LHCN-M2 (cell line): Measurements from ENCODE around the gene MAST4. TPM values are rescaled to one million over a fixed set of nuclear protein-coding genes. Genes with fewer than 3 reads are reported as not detected.

Source experiments
- DNase-seq: peaks from one replicate; pipeline ENCODE4 v3.0.0-alpha.2; 2012; ENCODE audit warnings: low read depth
- total RNA-seq: library from RNA; depleted of rRNA; stranded (reverse); fragments of >200 nt; gene quantifications from 2 replicates; pipeline ENCODE4 v1.2.3, GENCODE V29; 2014

Gene MAST4
- total RNA-seq, 1 experiment from 2014 or later: 10.7 TPM

DNA sequence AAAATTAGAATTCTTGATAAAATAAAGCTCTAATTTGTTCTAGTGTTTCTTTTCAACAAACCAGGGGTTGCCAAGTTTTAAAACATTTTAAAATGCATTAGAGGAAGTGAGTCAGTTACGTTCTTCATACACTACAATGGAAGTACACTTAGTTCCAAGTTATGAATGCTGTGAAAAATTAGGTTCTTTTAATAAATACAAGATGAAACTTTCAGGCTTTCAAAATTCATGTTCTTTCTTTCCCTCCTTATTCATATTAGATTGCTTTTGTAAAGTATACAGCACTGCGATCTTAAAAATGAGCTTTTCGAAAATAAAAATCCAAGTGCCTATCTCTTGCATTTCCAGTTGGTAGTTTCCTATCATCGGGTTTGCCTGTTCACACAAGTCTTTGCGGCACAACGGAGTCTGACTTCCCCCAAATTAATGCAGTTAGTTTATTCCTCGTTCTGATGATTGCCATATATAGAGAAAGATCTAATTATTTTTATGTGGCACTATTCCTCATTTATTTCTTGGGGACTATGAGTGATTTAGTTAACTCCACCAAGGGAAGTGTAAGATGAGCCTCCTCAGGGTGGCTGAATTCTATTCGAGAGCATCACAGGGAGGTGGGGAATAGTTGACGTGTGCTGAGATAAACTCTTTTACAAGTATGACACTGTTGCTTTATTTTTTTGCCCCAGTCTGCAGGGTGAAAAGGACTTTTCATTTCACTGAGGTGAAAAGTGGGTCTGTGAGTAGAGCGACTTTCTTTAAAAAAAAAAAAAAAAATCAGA, 362.2 kb downstream of the MAST4 start:
- DNase-seq: peak; percentile 75

DNA sequence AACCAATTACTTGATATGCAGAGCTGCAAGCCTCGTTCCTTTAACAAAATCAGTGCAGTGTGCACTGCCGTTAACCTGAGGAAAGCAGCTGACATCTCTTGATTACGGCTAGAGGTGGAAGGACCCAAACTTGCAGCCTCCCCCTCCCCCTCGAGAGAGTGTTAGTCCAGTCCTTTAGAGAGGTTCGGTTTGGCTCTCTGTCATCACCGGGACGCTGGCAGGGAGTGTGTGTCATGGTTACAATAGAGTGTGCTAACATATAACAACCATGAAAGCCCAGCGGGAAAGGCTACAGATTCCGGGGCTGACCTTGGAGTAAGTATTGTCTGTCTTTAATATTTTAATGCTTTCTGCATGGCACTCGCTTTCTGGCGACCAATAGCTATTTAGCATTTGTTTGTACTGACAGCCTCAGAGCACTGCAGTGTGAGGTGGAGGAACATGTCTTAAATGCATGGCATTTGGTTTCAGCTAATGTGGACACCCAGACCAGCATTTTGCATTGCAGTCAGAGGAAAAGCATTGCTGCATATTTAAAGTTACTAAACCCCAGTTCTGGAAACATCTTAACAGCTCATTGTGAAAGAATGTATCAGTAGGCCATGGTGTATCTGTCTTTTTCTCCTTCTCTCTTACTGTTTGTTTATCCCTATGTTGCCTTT, 362.9 kb downstream of the MAST4 start:
- peak; percentile 69 for DNase-seq

DNA sequence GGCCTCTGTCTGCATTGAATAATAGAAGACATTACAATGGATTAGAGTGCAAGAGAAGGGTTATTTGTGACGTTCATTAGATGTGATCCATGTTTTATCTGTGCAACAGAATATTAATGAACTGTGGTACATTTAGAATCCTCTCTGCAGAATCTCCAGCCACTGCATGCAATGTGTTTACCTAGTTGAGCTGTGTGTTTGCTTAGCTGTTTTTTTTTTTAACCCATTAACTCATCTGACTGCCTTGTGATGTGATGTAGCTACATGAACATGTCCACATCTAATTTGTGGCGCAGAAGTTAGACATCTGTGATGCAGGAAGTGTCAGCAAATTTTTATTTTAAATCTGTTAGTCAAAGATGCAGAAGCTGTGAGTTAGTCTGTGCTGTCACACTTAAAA, 363.5 kb downstream of the MAST4 start:
- peak; percentile 61 for DNase-seq

DNA sequence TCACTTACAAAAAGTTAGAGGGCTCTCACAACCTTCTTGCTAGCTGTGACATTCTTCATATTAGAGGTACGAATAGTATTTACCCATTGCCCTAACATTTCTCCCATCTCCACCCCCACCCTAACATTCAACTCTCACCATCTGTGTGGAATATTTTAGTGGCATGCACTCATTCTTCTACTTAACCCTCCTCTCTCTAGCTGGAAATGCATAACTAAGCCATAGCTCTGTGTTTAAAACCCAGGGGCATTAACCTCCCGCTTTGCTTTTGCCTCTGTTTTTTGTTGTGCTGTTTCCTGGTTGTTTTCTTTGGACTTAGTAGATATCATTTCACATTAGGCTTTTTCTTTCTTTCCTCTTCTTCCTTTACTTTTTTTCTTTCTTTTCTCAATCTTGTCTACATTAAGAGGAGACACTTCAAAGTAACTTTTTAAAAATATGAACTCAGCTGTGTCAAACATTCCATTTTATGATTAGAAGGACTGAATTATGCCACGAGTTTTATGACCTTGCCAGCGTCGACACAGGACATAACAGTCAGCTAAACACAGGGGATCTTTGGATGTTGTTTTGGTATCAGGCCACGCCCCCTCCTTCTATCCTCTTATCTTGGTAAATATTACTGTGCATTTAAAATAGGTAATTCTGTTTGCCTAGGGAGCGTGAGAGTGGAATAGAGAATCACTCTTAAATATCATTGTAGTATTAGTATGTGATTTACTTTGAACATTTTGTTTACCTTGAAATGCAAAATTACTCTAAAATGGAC, 364.4 kb downstream of the MAST4 start:
- DNase-seq: peak; percentile 29

DNA sequence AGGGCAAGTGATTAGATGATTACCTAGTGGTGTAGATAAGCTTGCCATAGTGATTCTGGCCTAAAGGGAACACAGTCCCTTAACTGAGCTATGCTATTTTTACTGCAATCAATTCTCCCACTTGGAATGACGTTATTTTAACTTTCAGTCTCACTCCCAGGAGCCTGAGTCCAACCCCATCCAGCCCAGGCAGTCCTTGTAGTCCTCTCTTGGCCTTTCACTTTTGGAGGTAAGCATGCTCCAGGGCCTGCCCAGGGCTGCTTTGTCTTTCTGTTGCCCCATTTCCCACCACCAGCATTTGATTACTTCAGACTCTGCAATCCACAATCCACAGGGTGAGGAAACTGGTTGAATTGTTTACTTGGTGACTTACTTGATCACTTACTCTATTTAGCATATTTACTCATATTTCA, 367.4 kb downstream of the MAST4 start:
- DNase-seq: peak; percentile 54

DNA sequence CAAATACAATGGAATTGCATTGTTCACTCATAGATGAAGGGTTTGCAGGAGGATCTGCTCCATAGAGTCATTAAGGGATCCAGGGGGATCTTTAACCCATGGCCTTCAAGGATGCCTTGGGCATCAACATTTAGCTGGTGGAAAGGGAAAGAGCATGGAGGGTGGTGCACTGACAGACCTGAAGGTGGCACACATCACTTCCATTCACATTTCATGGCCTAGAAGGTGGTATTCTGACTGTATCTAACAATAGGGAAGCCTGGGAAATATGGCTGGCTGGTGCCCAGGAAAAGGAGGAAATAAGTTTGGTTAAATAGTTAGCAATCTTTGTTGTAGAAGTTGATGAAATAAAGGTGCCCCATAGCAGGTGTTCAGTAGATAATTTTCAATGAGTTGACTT, 370.2 kb downstream of the MAST4 start:
- no peak for DNase-seq

DNA sequence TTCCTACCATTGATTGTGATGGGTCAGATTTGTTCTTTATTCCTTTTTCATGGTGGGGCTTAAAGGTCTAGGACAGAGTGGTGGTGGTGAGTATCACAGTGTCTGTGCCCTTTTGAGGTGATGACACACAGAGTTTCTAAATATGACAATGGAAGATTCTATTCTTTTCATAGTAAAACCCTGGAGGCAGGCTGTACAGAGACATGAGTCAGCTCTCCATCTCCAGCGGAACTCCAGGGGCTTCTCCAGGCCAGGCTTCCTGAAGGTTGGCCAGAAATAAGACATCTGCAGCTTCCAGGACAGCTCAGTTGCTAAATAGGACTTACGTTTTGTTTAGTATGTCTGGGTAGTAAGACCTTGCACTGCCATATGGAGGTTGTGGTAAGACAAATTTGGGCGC, 370.9 kb downstream of the MAST4 start:
- peak; percentile 34 for DNase-seq

DNA sequence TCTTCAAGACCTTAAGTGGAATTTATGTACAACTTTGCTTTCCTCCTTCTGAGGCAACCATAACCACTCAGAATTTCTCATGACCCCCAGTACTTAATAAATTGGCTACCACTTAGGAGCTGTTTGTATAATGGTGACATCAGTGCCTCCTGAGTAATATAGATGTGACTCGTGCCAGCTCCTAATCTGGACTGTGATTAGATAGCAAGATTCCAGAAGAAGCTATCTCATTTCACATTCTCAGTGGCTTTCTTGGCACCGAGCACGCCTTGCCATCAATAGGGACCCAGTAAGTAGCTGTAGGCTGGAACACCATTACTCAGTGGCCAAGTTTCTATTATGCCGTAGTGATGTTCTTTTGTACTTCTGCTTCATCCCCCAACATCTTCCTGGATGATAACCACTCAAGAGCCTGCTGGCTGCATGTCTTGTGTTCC, 371.7 kb downstream of the MAST4 start:
- DNase-seq: peak; percentile 26

DNA sequence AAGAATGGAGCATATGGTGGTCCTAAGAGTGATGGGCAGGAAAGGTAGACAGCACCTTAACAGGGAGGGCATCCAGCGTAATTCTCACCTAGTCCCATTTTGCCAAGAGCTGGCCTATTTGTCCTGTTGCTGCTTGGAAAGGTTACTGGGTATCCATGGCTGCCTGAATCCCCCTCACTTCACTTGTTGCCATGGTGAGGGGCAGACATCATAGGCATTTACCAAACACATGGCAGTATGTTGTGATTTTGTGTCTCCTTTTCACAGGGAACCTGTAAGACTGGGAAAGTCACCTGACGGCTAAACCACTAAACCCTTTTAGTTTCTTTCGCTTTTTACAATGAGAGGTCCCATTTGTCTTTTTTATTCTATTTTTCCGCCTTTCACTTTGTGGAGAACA, 373.3 kb downstream of the MAST4 start:
- no peak for DNase-seq

DNA sequence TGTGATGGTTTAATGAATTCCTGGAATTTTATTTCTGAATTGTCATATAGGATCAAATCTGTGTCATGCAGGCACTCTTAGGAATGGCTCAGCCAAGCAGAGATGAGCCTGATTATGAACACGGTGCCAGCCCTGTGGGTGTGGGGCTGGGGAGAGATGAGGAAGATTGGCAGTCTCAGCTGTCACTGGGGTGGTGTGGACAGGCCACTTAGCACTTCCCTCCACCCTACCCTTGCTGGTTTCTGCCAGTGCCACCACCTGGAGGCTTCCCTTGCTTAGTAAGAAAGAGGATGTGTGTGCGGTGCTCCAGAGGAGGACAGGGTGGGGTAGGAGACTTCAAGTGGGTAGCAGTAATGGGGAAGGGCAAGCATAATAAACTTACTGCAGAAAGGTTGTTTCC, 373.8 kb downstream of the MAST4 start:
- peak; percentile 43 for DNase-seq

DNA sequence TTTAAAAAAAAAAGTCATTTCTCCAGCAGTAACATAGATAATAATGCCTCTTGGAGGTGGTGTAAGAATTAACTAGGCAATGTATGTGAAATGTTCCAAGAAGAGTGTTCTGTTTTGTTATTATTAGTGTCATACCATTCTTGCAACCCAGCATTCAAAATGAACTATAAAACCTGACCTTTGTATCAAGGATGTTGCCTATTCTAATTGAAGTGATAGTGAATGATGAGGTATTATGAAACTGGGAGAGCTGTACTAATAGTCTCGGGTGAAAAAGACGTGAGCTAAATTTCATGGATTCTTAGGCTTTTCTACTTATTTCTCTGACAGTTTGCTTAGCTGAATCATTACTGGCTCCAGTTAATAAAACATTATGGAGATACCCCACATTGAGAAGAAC, 375.8 kb downstream of the MAST4 start:
- no peak for DNase-seq

DNA sequence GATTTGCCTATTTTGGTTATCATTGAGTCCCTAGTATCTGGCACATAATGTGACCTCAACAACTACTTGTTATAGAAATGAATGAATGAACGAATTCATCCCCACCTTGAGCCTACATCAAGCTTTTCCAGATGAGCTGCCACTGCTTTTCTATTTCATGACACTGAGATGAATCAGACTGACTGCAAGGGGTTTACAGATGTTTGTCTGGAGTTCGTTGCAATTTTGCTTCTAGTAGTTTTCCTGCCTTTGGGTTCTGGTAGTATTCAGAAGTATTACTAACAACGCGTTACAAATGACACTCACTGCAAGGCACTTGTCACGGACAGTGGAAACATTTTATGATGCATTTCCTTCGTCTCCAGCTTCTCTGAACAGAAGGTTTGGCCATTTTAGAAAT, 378.1 kb downstream of the MAST4 start:
- no peak for DNase-seq

DNA sequence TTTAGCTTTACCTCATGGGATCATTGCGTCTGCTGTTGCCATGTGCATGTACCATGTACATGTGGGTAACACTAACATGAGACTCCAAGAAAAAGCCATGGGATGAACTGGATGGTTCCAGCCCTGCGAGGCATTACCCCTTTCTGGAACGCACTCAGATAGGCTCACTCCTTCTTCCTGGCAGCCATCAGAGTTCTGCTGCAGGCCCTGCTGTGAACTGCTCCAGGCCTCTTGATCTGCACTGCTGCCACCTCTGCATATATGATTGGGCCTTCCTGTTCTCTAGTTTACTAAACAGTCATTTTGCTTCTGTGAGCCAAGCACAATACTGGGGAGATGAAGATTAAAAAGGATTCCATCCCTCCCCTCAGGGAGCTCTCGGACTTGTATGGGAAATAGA, 379.9 kb downstream of the MAST4 start:
- DNase-seq: no peak

DNA sequence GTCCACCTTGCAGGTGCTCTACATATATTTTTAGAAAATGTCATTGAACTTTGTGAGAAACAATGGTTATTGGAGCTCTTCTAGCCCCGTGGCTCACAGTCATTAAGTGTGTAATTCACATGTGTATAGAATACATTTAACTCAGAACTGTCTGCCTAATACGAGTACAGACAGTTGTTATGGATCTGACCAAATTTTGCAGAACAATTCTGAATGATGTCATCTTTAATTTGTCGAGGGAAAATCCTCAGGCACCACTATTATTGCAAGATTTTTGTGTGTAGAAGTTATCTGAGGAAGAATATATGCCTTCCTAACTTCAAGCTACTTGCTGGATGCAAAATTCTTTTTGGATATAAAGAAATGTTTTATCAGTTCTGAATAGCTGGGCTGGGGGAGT, 383.5 kb downstream of the MAST4 start:
- DNase-seq: no peak

DNA sequence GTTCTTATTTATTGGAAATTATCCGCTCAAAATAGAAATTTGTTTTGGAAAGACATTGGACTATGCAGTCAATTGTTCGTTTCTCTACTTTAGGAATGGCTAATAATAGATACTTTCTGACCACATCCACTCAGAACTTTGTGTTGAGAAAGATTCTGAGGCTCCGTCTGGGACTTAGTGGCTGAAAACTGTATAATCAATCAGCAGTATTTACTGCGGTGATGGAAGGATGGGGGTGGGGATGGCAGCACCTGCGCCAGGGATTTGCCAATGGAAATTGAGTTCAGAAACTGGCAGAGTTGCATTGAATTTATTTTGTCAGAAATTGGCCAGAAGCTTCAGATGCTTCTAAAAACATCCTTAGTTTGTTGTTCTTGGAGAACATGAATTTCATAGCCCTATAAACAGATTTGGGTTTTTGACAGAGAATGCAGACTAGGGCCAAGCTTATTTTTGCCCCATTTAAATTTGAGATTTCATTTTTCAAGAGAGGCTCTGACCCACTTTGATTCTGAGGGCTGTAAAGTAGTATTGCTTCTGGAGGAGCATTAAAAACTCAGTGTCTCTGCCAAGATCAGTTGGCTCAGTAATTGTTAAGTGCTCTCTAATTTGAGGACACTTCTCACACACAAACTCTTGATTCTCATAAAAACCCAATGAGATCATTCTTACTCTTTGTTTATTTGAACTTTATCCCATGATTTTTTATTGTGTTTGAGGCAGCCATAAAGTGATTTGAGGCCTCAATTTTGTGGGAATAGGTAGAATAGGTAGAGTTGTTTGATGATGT, 385.3 kb downstream of the MAST4 start:
- no peak for DNase-seq

DNA sequence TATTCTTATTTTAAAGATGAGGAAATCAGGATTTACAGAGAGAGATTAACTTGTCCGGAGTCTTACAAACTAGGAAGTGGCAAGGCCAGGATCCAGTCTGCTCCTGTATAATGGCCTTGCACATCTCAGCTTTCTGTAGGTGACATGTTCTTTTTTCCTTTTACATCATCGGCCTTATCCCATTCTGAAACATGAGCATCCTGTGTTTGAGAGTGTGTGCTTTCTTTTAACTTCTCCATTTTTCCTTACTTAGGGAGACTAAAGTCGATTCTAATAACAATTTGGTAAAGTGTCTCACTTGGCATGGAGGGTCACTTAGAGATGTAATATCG, 385.8 kb downstream of the MAST4 start:
- DNase-seq: no peak

DNA sequence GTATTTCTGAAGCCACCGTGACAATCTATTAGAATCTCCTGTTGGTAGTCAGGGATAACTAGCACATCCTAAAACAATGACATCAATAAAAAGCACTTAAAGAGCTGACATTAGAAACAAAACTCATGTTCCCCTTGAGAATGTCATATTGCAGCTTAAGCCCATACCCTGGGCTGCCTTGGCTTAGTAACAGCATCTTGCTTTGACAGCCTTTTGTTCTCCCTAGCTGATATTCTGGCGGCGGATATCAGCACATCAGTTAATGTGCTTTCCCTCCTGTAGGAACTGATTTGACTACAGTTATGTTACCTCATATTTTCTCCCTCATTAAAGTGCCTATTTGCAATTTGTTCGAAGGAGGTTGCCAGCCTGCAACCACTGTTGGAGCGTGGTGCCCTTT, 386.3 kb downstream of the MAST4 start:
- no peak for DNase-seq

DNA sequence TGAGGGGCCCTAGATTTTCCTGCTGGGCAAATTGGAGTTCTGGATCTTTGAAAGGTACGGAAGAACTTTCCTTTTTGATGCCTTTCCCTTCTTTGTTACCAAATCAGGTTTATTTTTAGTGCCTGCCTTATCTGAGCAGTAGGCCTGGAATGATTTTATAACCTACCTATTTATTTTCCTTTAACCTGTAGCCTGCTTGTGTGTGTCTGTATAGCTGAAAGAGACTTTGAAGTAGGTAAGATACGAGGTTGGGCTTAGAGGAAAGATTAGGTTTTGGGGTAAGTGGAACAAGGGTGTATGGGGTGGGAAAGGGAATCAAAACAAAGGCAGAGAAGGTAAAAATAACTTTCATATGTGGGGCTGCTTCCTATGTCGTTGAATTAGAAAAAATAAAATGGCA, 389.2 kb downstream of the MAST4 start:
- no peak for DNase-seq

DNA sequence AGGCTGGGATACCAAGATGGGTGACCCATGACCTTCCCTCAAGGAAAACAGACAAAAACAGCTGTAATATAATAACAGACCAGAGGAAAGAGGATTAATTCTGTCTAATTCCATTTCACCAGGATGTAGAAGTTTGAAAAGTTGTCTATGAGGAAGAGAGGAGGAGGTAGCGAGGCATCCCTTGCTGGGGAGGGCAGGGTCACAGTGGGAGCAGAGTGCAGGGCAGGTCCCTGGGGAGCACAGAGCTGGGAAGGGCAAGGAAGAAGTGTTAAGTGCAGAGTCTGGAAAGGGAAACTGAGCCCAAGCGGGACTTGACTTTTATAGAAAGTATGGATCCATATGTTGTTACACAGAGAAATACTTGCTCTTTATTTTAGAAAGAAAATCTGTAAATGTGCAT, 389.8 kb downstream of the MAST4 start:
- DNase-seq: no peak

DNA sequence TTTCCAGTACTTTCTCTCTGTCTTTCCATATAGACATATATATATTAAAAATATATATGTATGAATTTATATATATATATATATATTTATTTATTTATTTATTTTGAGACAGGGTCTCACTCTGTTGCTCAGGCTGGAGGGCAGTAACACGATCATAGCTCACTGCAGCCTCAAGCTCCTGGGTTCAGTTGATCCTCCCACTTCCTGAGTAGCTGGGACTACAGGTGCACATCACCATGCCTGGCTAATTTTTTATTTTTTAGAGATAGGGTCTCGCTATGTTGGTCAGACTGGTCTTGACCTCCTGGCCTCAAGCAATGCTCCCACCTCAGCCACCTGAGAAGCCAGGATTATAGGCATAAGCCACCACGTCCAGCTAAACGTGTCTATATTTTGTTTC, 390.3 kb downstream of the MAST4 start:
- no peak for DNase-seq

DNA sequence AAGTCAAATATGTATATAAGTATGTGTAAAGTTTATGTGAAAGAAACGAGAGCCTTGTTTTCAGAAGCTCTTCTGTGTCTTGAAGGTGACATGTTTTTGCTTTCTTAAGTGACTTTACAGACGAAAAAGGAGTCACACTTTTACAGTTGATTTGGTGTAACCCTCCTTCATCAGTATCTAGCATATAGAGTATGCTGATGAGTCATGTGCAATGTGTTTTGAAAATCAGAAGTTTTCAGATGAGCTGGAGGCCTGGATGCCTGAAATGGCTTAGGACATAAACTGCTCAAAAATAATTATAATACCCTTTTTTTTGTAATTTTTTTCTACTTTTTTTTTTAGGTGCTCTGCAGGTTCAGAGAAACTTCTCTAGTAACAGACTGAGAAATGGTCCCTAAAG, 390.9 kb downstream of the MAST4 start:
- peak; percentile 22 for DNase-seq

DNA sequence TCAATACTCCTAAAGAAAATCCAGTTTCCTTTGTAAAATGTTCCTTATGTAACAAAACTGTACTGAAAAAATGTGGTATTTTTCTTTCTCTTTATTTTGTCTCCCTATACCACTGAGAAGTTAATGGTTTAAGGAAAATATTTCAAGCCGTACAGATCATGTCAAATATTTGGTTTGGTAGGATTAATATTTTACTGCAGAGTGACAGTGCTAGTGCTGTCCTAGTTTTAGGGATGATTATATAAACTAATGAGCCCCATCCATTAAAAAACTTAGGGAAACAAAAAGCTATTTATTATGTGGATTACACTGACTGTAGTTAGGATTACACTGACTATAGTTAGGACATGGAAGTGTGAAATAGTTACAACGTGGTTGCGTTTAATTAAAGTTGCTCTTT, 391.3 kb downstream of the MAST4 start:
- no peak for DNase-seq
